Activated effector memory CD4-positive, alpha-beta T cell treated with anti-CD3 and anti-CD28 coated beads, Interleukin-2, amount 50 U/mL, for 16 hours (primary cell): ENCODE data around the gene CFAP69.
A peak's percentile ranks its signal among the peaks of the same experiment; 100 is the strongest.

Source experiments
- DNase-seq: peaks from one replicate; pipeline ENCODE4 v3.0.0-alpha.2; 2020

The CFAP69 gene, protein sequence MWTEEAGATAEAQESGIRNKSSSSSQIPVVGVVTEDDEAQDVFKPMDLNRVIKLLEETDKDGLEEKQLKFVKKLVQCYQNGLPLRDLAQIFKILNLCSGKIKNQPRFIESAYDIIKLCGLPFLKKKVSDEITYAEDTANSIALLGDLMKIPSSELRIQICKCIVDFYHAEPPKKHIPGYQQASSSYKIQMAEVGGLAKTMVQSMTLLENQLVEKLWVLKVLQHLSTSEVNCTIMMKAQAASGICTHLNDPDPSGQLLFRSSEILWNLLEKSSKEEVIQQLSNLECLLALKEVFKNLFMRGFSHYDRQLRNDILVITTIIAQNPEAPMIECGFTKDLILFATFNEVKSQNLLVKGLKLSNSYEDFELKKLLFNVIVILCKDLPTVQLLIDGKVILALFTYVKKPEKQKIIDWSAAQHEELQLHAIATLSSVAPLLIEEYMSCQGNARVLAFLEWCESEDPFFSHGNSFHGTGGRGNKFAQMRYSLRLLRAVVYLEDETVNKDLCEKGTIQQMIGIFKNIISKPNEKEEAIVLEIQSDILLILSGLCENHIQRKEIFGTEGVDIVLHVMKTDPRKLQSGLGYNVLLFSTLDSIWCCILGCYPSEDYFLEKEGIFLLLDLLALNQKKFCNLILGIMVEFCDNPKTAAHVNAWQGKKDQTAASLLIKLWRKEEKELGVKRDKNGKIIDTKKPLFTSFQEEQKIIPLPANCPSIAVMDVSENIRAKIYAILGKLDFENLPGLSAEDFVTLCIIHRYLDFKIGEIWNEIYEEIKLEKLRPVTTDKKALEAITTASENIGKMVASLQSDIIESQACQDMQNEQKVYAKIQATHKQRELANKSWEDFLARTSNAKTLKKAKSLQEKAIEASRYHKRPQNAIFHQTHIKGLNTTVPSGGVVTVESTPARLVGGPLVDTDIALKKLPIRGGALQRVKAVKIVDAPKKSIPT

DNA sequence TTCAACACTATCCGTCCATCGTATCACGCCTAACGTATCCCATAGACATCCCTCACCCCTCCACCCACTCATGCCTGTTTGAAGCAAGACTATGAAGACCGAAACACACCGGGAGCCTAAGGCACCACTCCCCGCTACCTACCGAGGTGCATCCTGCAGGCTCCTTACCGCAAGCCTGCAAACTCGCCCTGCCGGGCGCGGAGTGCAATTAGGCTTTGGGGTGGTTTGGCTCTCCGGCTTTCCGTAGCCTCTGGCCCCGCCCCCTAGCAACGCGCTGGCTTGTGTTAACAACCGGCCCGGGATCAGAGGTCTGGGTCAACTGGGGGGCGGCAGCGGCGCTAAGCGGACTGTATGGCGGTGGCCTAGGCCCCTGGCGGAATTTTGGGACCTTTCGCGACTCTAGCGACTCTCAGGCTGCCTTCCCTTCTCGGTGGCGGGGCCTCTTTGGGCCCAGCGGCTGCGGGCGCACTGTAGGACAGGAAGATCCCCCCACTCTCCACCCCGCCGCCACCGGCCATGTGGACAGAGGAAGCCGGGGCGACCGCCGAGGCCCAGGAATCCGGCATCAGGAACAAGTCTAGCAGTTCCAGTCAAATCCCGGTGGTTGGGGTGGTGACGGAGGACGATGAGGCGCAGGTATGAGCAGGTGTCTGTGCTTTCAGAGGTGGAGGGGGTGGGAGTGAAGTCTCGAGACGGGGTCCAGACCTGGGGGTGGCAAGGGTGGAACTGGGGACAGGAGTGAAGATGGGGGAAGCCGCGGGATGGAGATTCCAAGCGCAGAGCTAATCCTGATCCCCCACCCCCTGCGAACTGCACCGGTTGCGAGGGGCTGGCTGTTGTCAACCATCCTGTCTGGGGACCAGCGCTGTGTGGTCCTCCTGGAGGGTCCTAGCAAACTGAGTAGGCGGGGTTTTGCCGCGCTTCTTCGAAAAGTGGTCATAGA lies at the start of gene CFAP69:
CFAP69 (plus strand) TSS at position 266 of the 943 bp plus-strand sequence; CDS start at position 517, 251 bp downstream.
- DNase-seq, result peak; percentile 93

DNA sequence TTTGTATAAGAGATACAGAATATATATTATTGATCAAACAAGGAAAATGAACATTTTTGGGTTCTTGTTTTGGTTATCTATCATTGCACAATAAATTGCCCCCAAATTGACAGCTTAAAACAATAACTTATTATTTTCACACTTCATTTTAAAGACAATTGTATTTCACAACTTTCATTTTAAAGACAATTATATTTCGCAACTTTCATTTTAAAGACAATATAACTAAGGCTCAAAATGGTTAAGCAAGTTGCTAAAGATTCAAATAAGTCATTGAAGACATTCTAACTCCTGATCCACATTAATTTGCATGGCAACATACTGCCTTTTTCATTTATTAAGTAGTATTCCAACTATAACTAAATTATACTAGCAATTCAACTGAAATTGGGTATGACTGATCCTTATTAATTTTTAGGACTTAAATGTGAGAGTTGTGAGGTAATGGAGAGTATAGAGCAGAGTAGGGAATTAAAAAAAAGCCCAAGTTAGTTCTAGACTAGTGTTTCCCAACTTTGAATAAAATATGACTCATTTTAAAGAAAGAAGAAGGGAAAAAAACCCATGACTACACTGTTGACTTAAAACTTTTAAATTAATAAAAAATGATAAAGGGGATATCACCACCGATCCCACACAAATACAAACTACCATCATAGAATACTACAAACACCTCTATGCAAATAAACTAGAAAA lies 43.3 kb upstream of the CFAP69 start:
- DNase-seq, result no peak

DNA sequence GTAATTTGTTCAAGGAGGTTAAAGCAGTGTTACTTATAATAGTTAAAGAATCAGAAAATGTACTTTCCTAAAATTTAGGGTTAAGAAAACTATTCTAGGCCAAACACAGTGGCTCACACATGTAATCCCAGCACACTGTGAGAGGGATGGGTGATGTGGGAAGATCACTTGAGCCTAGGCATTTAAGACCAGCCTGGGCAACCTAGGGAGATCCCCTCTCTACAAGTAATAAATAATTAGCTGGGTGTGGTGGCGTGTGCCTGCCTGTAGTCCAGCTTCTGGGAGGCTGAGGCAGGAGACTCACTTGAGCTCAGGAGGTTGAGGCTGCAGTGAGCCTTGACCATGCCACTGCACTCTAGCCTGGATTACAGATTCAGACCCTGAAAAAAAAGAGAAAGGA lies 37.0 kb upstream of the CFAP69 start:
- no peak for DNase-seq

DNA sequence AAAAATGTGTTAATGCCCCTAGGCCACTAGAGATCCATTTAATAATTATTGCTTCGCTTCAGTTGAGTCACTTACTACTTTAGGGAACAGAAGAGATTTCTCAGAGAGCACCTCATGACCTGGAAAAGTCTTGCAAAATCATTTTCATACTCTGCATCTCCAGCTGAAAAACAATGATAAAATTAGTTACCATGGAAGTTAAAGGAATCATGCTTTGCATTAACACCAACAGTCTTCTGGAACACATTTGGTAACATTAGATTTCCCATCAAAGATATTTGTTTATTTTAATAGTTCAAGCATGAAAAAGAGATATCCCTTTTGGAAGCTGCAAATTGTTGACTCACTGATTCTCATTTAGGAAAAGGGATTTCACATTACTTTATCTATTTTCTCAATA lies 35.2 kb upstream of the CFAP69 start:
- DNase-seq, result no peak

DNA sequence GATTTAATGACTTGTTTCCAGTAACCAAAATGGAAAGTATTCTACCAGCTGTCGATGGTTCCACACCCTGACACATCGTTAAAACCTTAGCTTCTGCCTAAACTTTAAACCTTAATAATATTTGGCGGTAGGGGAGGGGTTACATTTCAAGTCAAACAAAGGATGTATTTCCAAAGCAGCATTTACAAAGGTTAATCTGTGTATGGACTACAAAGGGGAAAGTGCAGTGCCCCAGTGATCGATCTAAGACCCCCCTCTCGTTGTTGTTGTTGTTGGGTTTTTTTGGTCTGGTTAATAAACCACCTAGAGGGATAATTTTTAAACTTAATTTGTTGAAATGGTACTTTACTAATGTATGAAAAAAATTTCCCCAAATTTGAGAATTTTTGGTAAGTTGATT lies 34.5 kb upstream of the CFAP69 start:
- no peak for DNase-seq

DNA sequence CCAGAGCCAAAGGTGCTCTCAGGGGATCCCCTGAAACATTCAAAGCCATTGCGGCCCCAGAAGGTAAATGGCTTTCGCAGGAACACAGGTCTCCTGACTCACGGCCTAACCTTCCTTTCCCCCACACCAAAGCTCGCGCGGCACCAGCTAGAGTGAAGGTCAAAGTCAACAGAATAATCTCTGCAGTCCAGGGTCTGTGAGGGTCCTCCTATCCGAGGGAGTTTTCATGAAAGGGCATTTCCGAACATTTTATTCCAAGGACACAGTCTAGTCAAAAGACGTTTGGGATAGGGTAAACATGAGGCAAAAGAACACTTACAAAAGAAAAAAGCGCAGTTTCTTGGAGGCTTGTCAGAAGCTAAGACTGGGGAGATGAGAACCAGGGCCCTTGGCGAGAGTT lies 34.0 kb upstream of the CFAP69 start:
- no peak for DNase-seq

DNA sequence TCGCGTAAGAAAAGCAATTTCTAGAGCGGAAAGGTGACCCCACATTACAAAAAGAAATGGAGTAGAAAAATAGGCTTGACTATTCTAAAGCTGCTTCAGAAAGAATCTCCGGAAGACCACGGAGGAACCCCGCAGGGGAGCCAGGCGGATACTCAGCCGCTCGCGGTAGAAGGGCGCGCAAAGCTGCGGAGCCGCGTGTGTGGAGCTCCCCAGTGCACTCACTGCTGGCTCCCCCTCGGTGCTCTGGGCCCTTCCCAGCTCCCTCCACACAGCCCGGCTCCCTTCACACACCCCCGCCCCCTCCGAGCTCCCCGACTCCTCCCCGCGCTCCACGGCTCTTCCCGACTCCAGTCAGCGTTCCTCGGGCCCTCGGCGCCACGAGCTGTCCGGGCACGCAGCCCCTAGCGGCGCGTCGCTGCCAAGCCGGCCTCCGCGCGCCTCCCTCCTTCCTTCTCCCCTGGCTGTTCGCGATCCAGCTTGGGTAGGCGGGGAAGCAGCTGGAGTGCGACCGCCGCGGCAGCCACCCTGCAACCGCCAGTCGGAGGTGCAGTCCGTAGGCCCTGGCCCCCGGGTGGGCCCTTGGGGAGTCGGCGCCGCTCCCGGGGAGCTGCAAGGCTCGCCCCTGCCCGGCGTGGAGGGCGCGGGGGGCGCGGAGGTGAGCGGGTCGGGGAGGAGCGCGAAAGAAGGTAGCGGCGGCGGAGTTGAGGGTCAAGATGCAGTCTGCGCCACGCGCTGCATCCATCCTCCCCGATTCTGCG lies 33.4 kb upstream of the CFAP69 start, which contains the start of gene STEAP2:
STEAP2 (plus strand) TSS at position 350 of the 758 bp plus-strand sequence. CDS start 13,343 bp downstream, outside the sequence.
- peak; percentile 62 for DNase-seq

DNA sequence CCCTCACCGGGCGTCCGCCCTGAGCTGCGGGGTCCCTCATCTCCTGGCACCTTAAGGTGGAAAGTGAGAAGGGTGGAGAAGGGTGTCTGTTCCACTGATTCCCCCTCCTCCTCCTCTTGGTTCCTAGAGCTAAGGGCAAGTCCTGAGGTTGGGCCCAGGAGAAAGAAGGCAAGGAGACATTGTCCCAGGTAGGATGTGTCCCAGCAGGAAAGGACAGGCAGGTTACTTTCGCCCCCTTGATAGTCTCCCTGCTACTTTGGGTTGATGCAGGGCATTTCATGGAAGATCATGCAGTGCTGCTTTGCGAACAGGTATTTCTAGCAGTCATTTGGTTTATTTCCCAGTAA lies 32.9 kb upstream of the CFAP69 start:
- no peak for DNase-seq

DNA sequence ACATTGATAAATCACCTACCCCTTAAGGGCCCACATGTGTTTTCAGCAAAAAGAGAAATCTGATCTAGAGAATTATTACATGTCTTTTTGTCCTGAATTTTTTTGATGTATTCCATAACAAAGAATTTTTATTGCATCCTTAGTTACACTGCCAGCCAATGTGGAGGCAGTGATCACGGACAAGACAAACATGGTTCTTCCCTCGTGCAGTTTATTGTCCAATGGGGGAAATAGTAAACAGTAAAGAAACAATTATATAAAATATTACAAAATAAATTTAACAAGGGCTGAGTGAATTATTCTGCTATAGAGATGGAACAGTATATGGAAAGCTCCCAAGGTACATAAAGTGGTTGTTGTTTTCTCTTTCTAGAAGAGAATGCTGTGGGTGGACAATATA lies 31.5 kb upstream of the CFAP69 start:
- DNase-seq, result no peak

DNA sequence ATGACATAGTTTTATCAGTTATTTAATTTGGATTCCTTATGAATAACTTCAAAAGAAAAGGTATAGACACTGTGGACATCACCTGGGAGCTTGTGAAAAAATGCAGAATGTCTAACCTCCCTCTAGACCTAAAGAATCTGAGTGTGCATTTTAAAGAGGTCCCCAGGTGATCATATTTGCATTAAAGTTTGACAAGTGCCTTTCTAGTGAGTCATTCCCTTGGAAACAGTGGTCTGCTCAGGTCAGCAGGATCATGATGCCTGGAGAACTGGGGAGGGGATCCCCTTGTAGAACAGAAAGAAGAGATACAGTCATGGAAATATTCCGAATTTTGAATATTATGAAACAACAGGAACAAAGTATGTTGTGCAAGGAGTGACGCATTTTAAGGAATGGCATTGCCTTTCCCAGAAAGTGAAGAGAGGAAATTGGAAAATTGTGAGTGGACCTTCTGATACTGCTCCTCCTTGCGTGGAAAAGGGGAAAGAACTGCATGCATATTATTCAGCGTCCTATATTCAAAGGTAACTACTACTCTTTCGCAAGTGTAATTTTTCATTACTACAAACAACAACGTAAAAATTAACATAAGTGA lies 28.8 kb upstream of the CFAP69 start:
- no peak for DNase-seq

DNA sequence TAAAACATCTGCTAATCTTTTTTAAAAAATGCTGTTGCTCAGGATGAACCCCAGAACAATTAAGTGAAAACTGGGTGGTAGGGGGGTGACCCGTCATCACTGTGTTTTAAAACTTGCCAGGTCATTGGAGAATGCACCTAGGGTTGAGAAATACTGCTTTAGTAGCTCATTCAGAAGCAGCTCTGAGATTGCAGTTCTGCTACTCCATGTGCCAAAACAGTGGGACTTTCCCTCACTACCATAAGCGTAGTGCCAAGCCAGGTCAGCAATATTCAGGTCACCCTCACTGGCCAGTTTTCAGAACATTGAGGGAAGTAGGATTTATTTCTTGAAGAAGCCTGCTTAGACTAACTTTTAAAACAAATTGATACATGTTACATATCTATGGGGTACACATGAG lies 28.2 kb upstream of the CFAP69 start:
- DNase-seq, result no peak

DNA sequence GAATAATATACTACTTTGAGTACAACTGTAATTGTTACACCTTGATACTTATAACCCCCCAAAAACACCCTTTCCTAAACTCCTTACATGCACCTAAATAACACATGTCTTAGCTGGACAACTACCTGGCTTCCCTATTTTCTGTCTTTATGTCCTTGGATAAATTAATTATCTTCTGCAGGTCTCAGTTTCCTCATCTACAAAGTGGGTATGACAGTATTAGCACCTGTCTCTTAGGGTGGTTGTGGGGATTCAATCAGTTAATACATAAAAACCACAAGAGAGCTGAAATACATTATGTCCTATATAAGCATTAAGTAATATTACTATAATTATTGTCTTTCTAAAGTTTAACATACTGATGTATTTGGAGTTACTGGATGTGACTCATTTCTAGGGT lies 22.6 kb upstream of the CFAP69 start:
- DNase-seq, result no peak

DNA sequence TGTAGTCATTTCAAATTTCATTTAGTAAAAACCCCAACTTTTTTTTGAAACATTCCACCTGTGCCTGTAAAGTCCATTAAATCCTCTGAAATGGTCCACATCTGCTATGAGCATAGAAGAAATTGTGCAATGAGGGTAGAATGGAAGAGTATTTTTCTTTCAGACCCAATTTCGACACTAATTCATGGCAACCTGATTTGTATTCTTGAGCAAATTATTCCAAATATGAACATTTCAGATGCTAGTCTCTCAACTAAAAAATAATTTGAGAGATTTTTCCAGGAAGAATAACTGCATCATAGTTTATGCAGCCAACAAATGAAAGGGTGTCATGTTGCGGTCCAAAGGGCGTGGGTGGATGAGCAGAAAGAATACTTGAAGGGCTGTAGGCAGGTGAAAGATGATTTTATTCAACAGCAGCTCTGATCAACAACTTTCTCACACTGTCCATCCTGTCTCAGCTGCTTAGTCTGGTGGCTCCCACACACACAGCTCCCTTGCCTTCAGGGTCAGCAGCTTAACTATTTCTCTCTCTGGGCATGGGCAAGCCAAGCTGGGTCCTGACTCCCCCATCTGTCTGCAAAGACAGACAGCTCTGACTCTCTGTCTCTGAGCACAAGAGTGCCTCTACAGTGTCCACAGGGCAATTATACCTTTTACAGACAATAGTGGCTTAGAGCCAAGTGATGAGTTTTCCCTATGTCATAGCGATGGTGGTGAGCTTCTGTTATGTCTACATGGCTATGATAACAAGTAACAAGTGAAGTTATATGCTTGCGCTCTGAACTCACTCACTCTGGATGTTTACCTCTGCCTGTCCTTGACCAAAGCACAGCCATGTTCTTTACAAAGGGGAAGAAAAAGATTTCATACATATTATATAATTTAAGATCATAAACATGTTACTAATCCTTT lies 21.9 kb upstream of the CFAP69 start:
- no peak for DNase-seq

DNA sequence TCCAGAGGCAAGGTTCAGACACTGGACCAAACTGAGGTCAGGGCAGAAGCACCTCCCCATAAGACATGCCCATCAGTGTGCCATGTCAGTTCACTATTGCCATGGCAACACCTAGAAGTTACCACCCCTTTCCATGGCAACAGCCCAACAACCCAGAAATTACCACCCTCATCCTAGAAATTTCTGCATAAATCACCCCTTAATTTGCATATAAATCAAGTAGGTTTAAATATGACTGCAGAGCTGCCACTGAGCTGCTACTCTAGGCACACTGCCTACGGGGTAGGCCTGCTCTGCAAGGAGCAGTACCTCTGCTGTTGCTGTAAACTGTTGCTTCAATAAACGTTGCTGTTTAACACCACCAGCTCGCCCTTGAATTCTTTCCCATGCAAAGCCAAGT lies 20.8 kb upstream of the CFAP69 start:
- DNase-seq, result no peak

DNA sequence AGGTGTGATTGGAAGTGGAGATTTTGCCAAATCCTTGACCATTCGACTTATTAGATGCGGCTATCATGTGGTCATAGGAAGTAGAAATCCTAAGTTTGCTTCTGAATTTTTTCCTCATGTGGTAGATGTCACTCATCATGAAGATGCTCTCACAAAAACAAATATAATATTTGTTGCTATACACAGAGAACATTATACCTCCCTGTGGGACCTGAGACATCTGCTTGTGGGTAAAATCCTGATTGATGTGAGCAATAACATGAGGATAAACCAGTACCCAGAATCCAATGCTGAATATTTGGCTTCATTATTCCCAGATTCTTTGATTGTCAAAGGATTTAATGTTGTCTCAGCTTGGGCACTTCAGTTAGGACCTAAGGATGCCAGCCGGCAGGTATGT lies 19.8 kb upstream of the CFAP69 start:
- DNase-seq, result no peak

DNA sequence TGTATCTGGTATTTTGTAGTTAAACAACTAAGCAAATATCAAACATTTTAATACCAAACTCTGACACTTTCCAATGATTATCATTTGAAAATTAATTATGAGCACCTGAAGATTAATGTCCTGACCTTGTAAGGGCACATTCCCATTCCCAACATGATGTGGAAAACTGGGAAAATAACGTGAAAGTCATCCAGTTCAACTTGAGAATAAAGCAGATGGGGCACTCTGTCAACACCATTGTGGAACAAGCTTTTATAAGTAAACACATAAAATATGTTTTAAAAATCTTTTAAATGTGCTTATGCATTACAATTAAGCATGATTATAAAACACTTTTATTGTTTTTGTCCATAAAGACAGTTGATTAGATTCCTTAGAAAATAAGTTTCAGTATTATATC lies 19.4 kb upstream of the CFAP69 start:
- no peak for DNase-seq

DNA sequence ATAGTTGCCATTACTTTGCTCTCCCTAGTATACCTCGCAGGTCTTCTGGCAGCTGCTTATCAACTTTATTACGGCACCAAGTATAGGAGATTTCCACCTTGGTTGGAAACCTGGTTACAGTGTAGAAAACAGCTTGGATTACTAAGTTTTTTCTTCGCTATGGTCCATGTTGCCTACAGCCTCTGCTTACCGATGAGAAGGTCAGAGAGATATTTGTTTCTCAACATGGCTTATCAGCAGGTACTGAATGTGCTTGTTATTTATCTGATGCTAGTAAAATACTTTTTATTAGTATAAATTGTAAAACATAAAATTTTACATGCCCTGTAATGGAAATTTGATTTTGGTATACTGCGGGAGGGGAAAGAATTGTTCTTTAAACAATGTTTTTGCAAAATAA lies 17.7 kb upstream of the CFAP69 start:
- no peak for DNase-seq

DNA sequence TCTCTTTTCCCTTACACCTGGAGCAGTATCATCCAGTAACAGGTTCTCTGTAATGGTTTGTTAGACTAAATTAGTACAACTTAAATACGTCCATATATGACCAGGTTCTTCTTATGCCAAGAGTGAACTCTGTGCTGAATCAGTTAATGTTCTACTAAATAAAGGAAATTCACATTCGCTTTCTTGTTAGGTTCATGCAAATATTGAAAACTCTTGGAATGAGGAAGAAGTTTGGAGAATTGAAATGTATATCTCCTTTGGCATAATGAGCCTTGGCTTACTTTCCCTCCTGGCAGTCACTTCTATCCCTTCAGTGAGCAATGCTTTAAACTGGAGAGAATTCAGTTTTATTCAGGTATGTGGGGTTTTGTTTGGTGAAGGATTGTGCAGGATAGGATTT lies 15.3 kb upstream of the CFAP69 start:
- DNase-seq, result no peak

DNA sequence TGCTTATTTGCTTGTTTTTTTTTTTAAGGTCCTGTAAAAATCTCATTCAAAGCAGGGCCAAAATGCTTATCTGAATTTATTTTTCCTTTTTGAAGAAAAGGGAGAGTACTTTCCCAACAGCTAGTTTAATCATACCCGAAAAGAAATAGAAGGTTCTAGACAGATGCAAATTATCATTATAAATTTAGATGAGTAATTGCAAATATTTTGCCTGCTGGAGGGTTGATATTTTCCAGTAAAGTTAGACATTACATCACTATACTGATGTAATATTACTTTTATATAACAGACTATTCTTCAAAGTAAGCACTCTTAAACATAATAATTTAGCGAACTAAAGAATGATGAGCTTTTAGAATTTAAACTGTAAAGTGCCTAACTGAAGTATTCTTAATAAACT lies 14.1 kb upstream of the CFAP69 start:
- no peak for DNase-seq

DNA sequence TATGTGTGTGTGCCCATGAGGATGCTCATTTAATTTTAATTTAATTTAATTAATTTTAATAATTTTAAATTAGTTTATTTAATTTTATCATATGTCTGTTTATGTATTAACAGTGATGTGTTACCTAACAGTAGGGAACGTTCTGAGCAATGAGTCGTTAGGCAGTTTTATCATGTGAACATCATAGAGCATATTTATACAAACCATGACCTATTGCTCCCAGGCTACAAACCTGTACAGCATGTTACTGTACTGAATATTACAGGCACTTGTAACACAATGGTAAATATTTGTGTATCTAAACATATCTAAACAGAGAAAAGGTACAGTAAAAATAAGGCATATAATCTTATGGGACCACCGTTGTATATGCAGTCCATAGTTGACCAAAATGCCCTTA lies 13.7 kb upstream of the CFAP69 start:
- DNase-seq, result no peak
